ENCODE data around the gene IRF2BP1.

GRCh38 chr19:45854167-45854778 lies 31.7 kb downstream of the IRF2BP1 start:
- TF ChIP-seq, protein P1, sequence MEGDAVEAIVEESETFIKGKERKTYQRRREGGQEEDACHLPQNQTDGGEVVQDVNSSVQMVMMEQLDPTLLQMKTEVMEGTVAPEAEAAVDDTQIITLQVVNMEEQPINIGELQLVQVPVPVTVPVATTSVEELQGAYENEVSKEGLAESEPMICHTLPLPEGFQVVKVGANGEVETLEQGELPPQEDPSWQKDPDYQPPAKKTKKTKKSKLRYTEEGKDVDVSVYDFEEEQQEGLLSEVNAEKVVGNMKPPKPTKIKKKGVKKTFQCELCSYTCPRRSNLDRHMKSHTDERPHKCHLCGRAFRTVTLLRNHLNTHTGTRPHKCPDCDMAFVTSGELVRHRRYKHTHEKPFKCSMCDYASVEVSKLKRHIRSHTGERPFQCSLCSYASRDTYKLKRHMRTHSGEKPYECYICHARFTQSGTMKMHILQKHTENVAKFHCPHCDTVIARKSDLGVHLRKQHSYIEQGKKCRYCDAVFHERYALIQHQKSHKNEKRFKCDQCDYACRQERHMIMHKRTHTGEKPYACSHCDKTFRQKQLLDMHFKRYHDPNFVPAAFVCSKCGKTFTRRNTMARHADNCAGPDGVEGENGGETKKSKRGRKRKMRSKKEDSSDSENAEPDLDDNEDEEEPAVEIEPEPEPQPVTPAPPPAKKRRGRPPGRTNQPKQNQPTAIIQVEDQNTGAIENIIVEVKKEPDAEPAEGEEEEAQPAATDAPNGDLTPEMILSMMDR (IDR thresholded peaks at IDR 0.05) = no peak
- no peak for TF ChIP-seq POLR2A (IDR thresholded peaks at IDR 0.05)
